Measurements from ENCODE around the gene FSCB.

DNA sequence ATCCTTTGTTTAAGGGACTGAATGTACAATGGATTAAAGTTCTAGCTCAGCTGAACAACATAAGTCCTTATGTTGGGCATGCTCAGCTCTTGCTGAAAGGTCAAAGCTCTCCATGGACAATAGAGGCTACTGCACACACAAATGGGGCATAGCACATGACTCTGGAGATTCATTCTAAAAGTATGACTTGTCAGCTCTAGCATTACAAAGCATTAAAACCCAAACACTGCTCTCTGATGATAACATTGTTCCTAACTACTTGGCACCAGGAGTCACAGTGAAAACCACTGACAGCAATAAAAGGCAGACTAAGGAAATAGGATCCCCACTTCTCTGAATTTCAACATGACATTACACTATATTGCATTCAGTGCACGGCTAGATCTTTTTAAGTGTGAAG lies 21.9 kb upstream of the FSCB start:
- no peak for TF ChIP-seq POLR2AphosphoS5 (IDR thresholded peaks at IDR 0.05)
- TF ChIP-seq, protein P1, sequence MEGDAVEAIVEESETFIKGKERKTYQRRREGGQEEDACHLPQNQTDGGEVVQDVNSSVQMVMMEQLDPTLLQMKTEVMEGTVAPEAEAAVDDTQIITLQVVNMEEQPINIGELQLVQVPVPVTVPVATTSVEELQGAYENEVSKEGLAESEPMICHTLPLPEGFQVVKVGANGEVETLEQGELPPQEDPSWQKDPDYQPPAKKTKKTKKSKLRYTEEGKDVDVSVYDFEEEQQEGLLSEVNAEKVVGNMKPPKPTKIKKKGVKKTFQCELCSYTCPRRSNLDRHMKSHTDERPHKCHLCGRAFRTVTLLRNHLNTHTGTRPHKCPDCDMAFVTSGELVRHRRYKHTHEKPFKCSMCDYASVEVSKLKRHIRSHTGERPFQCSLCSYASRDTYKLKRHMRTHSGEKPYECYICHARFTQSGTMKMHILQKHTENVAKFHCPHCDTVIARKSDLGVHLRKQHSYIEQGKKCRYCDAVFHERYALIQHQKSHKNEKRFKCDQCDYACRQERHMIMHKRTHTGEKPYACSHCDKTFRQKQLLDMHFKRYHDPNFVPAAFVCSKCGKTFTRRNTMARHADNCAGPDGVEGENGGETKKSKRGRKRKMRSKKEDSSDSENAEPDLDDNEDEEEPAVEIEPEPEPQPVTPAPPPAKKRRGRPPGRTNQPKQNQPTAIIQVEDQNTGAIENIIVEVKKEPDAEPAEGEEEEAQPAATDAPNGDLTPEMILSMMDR (IDR thresholded peaks at IDR 0.05): no peak
- TF ChIP-seq EP300 (IDR thresholded peaks at IDR 0.05): no peak
- no peak for TF ChIP-seq POLR2A (IDR thresholded peaks at IDR 0.05)
